SU-DHL-6 (cell line): ENCODE results near the gene TBC1D22A.

Source experiments
- EZH2phosphoT487 ChIP-seq: fragments of 200-600 bp; sonication (generic), shearing (Covaris generic); conservative IDR thresholded peaks from 2 replicates; pipeline ENCODE4 v1.6.1; 2018; ENCODE audit warnings: mild to moderate bottlenecking, antibody characterized with exemption, low read length, moderate library complexity, mixed read lengths
- TF ChIP-seq, protein P1 (sequence below): fragments of 200-600 bp; sonication (generic); IDR thresholded peaks from one replicate; pipeline ENCODE4 v1.5.1; 2017; ENCODE audit warnings: antibody characterized with exemption, mild to moderate bottlenecking, low read length, moderate library complexity; ENCODE audit not compliant: insufficient read depth, poor library complexity, severe bottlenecking

DNA sequence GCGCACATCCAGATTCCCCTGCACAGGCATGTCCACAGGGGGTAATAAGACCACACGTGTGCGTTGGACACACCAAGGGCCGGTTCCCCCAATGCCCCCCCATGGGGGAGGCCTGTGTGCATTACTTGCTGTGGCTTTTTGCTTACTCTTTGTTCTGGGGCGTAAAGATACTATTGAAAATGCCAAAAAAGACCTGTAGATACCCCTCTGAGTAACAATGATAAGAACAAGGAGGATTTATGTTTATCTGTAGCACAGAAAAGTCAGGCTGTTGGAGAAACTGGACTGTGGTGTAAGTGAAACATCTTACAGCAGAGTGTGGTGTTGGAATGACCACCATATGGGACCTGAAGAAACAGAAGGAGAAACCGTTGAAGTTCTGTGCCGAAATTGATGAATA, 103.2 kb downstream of the TBC1D22A start:
- TF ChIP-seq, protein P1, sequence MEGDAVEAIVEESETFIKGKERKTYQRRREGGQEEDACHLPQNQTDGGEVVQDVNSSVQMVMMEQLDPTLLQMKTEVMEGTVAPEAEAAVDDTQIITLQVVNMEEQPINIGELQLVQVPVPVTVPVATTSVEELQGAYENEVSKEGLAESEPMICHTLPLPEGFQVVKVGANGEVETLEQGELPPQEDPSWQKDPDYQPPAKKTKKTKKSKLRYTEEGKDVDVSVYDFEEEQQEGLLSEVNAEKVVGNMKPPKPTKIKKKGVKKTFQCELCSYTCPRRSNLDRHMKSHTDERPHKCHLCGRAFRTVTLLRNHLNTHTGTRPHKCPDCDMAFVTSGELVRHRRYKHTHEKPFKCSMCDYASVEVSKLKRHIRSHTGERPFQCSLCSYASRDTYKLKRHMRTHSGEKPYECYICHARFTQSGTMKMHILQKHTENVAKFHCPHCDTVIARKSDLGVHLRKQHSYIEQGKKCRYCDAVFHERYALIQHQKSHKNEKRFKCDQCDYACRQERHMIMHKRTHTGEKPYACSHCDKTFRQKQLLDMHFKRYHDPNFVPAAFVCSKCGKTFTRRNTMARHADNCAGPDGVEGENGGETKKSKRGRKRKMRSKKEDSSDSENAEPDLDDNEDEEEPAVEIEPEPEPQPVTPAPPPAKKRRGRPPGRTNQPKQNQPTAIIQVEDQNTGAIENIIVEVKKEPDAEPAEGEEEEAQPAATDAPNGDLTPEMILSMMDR: no peak
- TF ChIP-seq EZH2phosphoT487: no peak
